Measurements from ENCODE around the gene SIX2. TPM values are rescaled to one million over a fixed set of nuclear protein-coding genes. Genes with fewer than 3 reads are reported as not detected.

Gene SIX2
- total RNA-seq, 4 donors from 2014 or later: 28.9 to 65.5 (median 50.5) TPM

- DNase-seq: no peak
- TF ChIP-seq CTCF (IDR thresholded peaks at IDR 0.05 in 4 of 5, conservative IDR thresholded peaks at IDR 0.05 in 1 of 5) (no peak), POLR2A (IDR thresholded peaks at IDR 0.05) (no peak)
- H3K9me3 ChIP-seq: no peaks in the 10 kb centered on the region
- no peak overlapping the region for H3K27ac ChIP-seq
- in situ Hi-C loops (cut with MboI; ENCODE audit: low sequenced_read_pairs in 4 of 4) (loop anchor here in 3 of 4 donors (5.0 to 25.0 kb wide), 3 partner anchors 178 to 513 kb away; no protein-coding TSS in a partner anchor), intact Hi-C loops (cut with DNase I; ENCODE audit: low total_unique reads) (no loop called here)
- no peak for ATAC-seq
- H3K36me3 ChIP-seq: no peaks in the 10 kb centered on the region
- H3K4me3 ChIP-seq: no peak overlapping the region
- H3K27me3 ChIP-seq: no peaks in the 10 kb centered on the region
- H3K4me1 ChIP-seq: no peaks in the 10 kb centered on the region
Measured at GRCh38 chr2:44983836-44984604, 25.2 kb downstream of the SIX2 start.

- intact Hi-C loops (cut with DNase I; ENCODE audit: low total_unique reads) (loop anchor here (1.0 kb wide), 2 partner anchors 33 to 513 kb away; no protein-coding TSS in a partner anchor), in situ Hi-C loops (cut with MboI; ENCODE audit: low sequenced_read_pairs in 4 of 4) (loop anchor here in 3 of 4 donors (5.0 to 25.0 kb wide), 3 partner anchors 181 to 516 kb away; no protein-coding TSS in a partner anchor)
- Histone ChIP-seq H3K27ac (no peak overlapping the region), H3K27me3 (no peaks in the 10 kb centered on the region), H3K9me3 (no peaks in the 10 kb centered on the region), H3K4me1 (no peaks in the 10 kb centered on the region), H3K36me3 (no peaks in the 10 kb centered on the region), H3K4me3 (no peak overlapping the region)
- DNase-seq (peak; percentile 41 to 56), ATAC-seq (peak; percentile 86 to 93)
- TF ChIP-seq CTCF (IDR thresholded peaks at IDR 0.05 in 4 of 5, conservative IDR thresholded peaks at IDR 0.05 in 1 of 5): peak; percentile 71 to 92 (median 89)
- TF ChIP-seq POLR2A (IDR thresholded peaks at IDR 0.05): no peak
Measured at GRCh38 chr2:44981714-44982108, 27.5 kb downstream of the SIX2 start.

- H3K27me3 ChIP-seq: peaks cover 0 to 4% (median 0%) of the 10 kb centered on the region in 3 donors
- no peak for TF ChIP-seq CTCF (IDR thresholded peaks at IDR 0.05 in 4 of 5, conservative IDR thresholded peaks at IDR 0.05 in 1 of 5)
- no peak for TF ChIP-seq POLR2A (IDR thresholded peaks at IDR 0.05)
- no peaks in the 10 kb centered on the region for H3K4me1 ChIP-seq
- no peak overlapping the region for H3K4me3 ChIP-seq
- H3K9me3 ChIP-seq: no peaks in the 10 kb centered on the region
- intact Hi-C loops (cut with DNase I; ENCODE audit: low total_unique reads): loop anchor here (1.0 kb wide), 2 partner anchors 33 to 513 kb away; no protein-coding TSS in a partner anchor
- no peaks in the 10 kb centered on the region for H3K36me3 ChIP-seq
- H3K27ac ChIP-seq: no peak overlapping the region
- ATAC-seq: peak in 1 of 2 donors; percentile 21
- in situ Hi-C loops (cut with MboI; ENCODE audit: low sequenced_read_pairs in 4 of 4): loop anchor here in 3 of 4 donors (5.0 to 25.0 kb wide), 3 partner anchors 181 to 516 kb away; no protein-coding TSS in a partner anchor
- DNase-seq: no peak
Measured at GRCh38 chr2:44980751-44981713, 28.2 kb downstream of the SIX2 start.

GRCh38 chr2:44979581-44979980, 29.7 kb downstream of the SIX2 start:
- no peaks in the 10 kb centered on the region for H3K4me1 ChIP-seq
- H3K27ac ChIP-seq: no peak overlapping the region
- ATAC-seq: no peak
- H3K9me3 ChIP-seq: no peaks in the 10 kb centered on the region
- H3K4me3 ChIP-seq: no peak overlapping the region
- TF ChIP-seq POLR2A (IDR thresholded peaks at IDR 0.05) (no peak), CTCF (IDR thresholded peaks at IDR 0.05 in 4 of 5, conservative IDR thresholded peaks at IDR 0.05 in 1 of 5) (no peak)
- no peak for DNase-seq
- no peaks in the 10 kb centered on the region for H3K36me3 ChIP-seq
- H3K27me3 ChIP-seq: peaks cover 0 to 4% (median 0%) of the 10 kb centered on the region in 3 donors
- intact Hi-C loops (cut with DNase I; ENCODE audit: low total_unique reads) (no loop called here), in situ Hi-C loops (cut with MboI; ENCODE audit: low sequenced_read_pairs in 4 of 4) (loop anchor here in 3 of 4 donors (5.0 to 25.0 kb wide), 2 partner anchors 183 to 513 kb away; no protein-coding TSS in a partner anchor)
